GM03348 (cell line): ENCODE data around the gene PGA4.

Experiments used
- DNase-seq: peaks from one replicate; pipeline ENCODE4 v3.0.0; 2012; ENCODE audit warnings: low spot score

The PGA4 gene

GRCh38 chr11:61279934-61280659 is 58.0 kb downstream of the PGA4 start:
- no peak for DNase-seq

- DNase-seq = no peak
Measured at GRCh38 chr11:61280883-61281580, 58.9 kb downstream of the PGA4 start.
